Esophagus squamous epithelium (tissue), 4 donors: Measurements from ENCODE around the gene STXBP4.

Source experiments
- POLR2A ChIP-seq, 4 donors: fragments of 450-650 bp; IDR thresholded peaks; one replicate each; pipeline ENCODE4 v1.6.1; 2017; ENCODE audit warnings: antibody characterized with exemption in 4 of 4, mild to moderate bottlenecking in 4 of 4, moderate library complexity in 3 of 4
- TF ChIP-seq, protein P1 (sequence below), 6 experiments: fragments of 450-650 bp in 4 of 6; fragments of 200-600 bp in 2 of 6; sonication (generic) in 2 of 6; IDR thresholded peaks; one replicate each; pipeline ENCODE4 v1.5.1; 2016 to 2019; ENCODE audit warnings: antibody characterized with exemption in 6 of 6, mild to moderate bottlenecking in 4 of 6, moderate library complexity in 4 of 6

DNA sequence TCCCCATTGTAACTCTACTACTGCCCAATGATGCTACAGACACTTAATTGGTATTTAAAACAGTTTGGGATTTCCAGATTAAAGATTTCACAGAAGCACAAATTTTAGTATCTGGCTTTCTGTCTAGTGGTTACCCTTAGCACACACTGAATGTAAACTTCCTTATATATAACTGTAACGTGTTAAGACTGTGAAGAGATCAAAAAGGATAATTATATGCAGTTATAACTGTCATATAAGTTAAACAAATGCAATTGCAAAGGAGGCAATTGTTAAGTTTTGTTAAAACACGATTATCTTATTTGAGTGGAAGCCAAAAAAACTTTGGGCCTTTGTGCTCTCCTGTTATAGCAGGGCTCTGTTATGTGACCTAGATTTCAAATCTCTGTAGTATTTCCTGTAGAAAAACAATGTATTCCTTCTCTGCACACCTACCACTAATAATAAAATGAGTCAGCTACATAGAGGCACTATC lies 147.9 kb downstream of the STXBP4 start:
- TF ChIP-seq, protein P1, sequence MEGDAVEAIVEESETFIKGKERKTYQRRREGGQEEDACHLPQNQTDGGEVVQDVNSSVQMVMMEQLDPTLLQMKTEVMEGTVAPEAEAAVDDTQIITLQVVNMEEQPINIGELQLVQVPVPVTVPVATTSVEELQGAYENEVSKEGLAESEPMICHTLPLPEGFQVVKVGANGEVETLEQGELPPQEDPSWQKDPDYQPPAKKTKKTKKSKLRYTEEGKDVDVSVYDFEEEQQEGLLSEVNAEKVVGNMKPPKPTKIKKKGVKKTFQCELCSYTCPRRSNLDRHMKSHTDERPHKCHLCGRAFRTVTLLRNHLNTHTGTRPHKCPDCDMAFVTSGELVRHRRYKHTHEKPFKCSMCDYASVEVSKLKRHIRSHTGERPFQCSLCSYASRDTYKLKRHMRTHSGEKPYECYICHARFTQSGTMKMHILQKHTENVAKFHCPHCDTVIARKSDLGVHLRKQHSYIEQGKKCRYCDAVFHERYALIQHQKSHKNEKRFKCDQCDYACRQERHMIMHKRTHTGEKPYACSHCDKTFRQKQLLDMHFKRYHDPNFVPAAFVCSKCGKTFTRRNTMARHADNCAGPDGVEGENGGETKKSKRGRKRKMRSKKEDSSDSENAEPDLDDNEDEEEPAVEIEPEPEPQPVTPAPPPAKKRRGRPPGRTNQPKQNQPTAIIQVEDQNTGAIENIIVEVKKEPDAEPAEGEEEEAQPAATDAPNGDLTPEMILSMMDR (IDR thresholded peaks at IDR 0.05) = no peak
- no peak for TF ChIP-seq POLR2A (IDR thresholded peaks at IDR 0.05)
